ENCODE measurements around the gene SKAP2. TPM values are rescaled to one million over a fixed set of nuclear protein-coding genes. Genes with fewer than 3 reads are reported as not detected.

The SKAP2 gene
- total RNA-seq, 1 donor from 2014 or later, result 50.8 TPM

DNA sequence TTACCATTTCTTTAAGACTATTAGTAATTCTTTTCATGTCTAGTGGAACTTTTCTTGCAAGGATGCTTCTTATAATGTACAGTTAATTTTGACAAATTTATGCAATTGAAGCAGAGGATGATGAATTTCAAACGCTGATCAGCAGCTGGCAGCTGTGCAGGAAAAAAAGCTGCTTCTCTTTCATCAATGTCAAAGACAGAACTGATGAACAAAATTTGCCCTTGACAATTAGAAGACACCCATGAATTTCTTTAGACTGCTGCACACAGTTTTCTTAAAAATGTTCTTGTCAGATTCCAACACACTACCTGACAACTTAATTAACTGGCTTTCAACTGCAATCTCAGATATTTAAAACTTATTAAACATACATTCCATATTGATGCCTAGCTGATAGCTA lies 138.3 kb downstream of the SKAP2 start:
- DNase-seq (ENCODE audit: low spot score in 2 of 2, unreplicated experiment in 2 of 2), result no peak
- Mint-ChIP-seq H3K4me3 (no peak overlapping the region), H3K36me3 (peaks cover 15% of the 10 kb centered on the region), H3K9me3 (peaks cover 3% of the 10 kb centered on the region), H3K27ac (no peak overlapping the region), H3K27me3 (ENCODE audit: low read depth) (no peaks in the 10 kb centered on the region), H3K4me1 (peaks cover 17% of the 10 kb centered on the region)
- TF ChIP-seq, protein P1, sequence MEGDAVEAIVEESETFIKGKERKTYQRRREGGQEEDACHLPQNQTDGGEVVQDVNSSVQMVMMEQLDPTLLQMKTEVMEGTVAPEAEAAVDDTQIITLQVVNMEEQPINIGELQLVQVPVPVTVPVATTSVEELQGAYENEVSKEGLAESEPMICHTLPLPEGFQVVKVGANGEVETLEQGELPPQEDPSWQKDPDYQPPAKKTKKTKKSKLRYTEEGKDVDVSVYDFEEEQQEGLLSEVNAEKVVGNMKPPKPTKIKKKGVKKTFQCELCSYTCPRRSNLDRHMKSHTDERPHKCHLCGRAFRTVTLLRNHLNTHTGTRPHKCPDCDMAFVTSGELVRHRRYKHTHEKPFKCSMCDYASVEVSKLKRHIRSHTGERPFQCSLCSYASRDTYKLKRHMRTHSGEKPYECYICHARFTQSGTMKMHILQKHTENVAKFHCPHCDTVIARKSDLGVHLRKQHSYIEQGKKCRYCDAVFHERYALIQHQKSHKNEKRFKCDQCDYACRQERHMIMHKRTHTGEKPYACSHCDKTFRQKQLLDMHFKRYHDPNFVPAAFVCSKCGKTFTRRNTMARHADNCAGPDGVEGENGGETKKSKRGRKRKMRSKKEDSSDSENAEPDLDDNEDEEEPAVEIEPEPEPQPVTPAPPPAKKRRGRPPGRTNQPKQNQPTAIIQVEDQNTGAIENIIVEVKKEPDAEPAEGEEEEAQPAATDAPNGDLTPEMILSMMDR (IDR thresholded peaks at IDR 0.05; ENCODE audit: unreplicated experiment), result no peak

DNA sequence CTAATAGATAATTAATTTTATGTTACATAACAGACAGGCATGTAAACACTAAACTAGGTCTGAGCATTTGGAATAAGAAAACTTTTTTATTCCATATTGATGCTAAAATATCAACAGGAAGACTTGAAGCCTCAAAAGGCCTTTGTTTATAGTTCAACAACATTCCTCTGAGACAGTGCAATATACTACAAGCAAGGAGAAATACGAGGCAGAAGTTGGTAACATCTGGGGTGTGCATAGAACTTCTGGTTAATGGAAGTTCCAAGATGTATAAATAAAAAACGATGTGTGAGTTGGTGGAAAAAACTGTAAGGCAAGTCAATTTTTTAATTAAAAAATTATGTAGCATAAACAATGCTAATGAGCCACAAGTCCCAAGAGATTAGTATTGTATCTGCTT lies 139.6 kb downstream of the SKAP2 start:
- no peak overlapping the region for H3K27ac Mint-ChIP-seq
- no peak for DNase-seq (ENCODE audit: low spot score in 2 of 2, unreplicated experiment in 2 of 2)
- H3K4me1 Mint-ChIP-seq, result peaks cover 17% of the 10 kb centered on the region
- TF ChIP-seq, protein P1 (IDR thresholded peaks at IDR 0.05; ENCODE audit: unreplicated experiment), result no peak
- H3K27me3 Mint-ChIP-seq (ENCODE audit: low read depth), result no peaks in the 10 kb centered on the region
- H3K9me3 Mint-ChIP-seq, result peaks cover 3% of the 10 kb centered on the region
- no peak overlapping the region for H3K4me3 Mint-ChIP-seq
- H3K36me3 Mint-ChIP-seq, result peaks cover 22% of the 10 kb centered on the region

DNA sequence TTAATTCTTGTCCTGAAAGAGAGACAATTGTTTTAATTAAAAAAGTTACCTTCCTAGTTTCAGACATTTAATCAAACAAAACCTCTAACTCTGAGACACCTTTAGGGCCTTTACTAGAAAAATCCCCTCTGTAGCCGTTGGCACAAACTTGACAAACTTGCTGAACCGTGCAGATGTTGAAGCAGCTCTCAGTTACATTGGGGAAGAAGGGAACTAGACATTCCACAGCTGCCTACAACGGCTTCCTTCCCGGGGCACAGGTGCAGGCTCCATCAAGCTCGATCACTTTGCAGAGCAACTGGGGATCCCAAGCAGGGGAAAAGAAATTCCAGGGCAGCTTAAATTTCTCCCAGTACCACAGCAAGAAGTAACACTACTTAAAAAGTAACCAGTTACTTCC lies 141.3 kb downstream of the SKAP2 start:
- TF ChIP-seq, protein P1 (IDR thresholded peaks at IDR 0.05; ENCODE audit: unreplicated experiment), result no peak
- H3K36me3 Mint-ChIP-seq, result peaks cover 18% of the 10 kb centered on the region
- H3K4me1 Mint-ChIP-seq, result peaks cover 22% of the 10 kb centered on the region
- H3K9me3 Mint-ChIP-seq, result no peaks in the 10 kb centered on the region
- no peak overlapping the region for H3K4me3 Mint-ChIP-seq
- peak overlapping the region; percentile 76 for H3K27ac Mint-ChIP-seq
- H3K27me3 Mint-ChIP-seq (ENCODE audit: low read depth), result no peaks in the 10 kb centered on the region
- no peak for DNase-seq (ENCODE audit: low spot score in 2 of 2, unreplicated experiment in 2 of 2)

DNA sequence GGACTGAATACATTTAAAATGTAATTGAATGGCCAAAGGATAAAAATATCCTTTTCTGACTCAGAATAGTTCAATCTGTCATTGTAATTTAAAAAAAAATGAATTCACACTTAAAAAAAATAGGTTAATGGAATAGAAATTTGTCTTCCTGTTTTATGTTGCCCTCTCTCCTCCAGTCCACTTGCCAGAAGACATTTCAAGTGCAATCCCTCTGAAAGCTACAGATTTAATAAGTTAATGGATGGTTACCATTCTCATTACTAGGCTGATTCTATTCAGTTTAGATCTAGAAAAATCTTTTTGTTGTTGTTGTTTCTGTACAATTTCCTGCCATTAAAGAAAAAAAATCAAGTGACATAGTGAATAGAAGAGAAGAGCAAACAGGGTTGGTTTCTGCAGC lies 142.9 kb downstream of the SKAP2 start:
- TF ChIP-seq, protein P1 (IDR thresholded peaks at IDR 0.05; ENCODE audit: unreplicated experiment), result no peak
- Mint-ChIP-seq H3K27me3 (ENCODE audit: low read depth) (no peaks in the 10 kb centered on the region), H3K4me3 (no peak overlapping the region)

DNA sequence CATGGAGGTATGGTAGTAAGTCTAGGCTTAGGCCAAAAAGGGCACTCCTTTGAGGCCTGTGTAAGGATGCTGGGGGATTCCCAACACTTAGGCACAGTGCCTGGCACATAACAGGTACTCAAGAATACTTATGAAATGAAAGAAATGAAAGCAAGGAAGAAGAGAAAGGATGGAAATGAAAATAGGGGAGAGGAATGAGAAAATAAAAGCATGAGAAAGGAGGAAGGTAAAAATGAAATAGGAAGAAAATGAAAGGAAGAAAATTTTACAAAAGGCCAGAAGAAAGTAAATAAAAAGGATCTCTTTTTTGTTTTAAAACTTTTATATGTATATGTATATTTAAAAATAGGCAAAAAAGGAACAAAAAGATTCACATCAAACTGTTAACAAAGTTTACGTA lies 146.3 kb downstream of the SKAP2 start:
- Mint-ChIP-seq H3K27me3 (ENCODE audit: low read depth) (no peaks in the 10 kb centered on the region), H3K4me3 (no peak overlapping the region), H3K4me1 (peaks cover 39% of the 10 kb centered on the region), H3K27ac (peak overlapping the region; percentile 66), H3K9me3 (no peaks in the 10 kb centered on the region), H3K36me3 (peaks cover 13% of the 10 kb centered on the region)
- DNase-seq (ENCODE audit: low spot score in 2 of 2, unreplicated experiment in 2 of 2), result no peak
- TF ChIP-seq, protein P1 (IDR thresholded peaks at IDR 0.05; ENCODE audit: unreplicated experiment), result no peak

More for the DNA sequence above, 142.9 kb downstream of the SKAP2 start:
- H3K27ac Mint-ChIP-seq, result peak overlapping the region; percentile 8
- no peaks in the 10 kb centered on the region for H3K9me3 Mint-ChIP-seq
- no peak for DNase-seq (ENCODE audit: low spot score in 2 of 2, unreplicated experiment in 2 of 2)
- H3K4me1 Mint-ChIP-seq, result peaks cover 19% of the 10 kb centered on the region
- H3K36me3 Mint-ChIP-seq, result peaks cover 22% of the 10 kb centered on the region

DNA sequence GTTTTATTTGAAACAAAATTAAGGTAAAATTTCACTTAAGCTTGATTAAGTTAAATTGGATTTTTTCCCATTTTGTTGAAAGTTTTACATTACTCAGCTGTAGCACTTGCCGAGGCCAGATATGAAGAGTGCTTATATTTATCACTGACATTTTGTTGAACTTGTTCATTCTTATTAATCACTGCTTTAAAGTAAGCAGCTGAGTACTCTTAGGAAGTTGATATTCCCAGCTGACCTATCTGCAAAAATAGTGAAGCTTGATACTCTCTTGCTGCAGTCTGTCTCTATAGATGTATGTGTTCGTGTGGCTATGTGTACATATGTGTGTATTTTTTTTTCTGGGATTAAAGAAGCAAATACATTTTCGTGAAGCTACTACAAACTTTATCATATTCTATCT lies 150.0 kb downstream of the SKAP2 start:
- Mint-ChIP-seq H3K4me1 (peaks cover 30% of the 10 kb centered on the region), H3K27me3 (ENCODE audit: low read depth) (no peaks in the 10 kb centered on the region), H3K9me3 (no peaks in the 10 kb centered on the region), H3K27ac (peak overlapping the region; percentile 88), H3K36me3 (peaks cover 4% of the 10 kb centered on the region), H3K4me3 (no peak overlapping the region)
- no peak for DNase-seq (ENCODE audit: low spot score in 2 of 2, unreplicated experiment in 2 of 2)
- TF ChIP-seq, protein P1 (IDR thresholded peaks at IDR 0.05; ENCODE audit: unreplicated experiment), result no peak

All from mesothelial cell of epicardium (in vitro differentiated cells).